ENCODE data around the gene RAB8B.

The RAB8B gene

DNA sequence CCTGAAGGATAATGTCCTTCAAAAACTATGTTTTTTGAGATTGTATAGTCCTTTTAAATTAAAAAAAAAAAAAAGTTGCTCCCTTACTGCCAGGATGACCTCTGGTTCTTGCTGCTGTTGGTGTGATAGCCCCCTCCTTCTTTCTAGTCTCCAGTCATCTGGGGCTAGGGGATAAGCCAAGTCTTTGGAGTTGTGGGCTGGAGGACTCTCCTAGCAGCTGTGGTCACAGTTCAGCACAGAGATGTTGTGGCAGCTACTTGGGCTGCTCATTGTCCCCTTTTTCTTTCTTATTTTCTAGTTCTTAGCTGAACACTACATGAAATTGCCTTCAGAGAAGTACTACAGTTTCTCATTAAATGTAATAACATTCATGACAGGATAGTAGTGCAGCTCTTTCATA, 48.8 kb downstream of the RAB8B start:
- no peak for DNase-seq (ENCODE audit: low spot score)

DNA sequence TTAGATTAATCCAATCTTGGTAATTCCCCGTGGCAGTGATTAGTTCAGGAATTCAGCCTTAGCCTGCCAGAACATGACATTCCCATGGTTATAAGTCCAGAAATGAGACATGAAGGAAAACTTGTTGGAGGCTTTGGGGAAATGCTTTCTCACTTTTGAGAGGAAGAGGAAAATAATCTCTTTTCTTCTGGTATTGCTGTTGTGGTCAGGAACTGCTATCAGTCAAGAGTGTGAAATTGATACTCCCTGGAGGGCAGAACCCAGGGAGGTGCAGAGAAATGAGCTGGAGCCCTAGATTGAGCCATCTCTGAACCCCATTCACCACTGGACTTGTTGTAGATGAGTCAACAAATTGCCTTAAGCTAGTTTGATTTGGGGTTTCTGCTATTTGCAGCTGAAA, 49.4 kb downstream of the RAB8B start:
- peak; percentile 20 for DNase-seq (ENCODE audit: low spot score)

DNA sequence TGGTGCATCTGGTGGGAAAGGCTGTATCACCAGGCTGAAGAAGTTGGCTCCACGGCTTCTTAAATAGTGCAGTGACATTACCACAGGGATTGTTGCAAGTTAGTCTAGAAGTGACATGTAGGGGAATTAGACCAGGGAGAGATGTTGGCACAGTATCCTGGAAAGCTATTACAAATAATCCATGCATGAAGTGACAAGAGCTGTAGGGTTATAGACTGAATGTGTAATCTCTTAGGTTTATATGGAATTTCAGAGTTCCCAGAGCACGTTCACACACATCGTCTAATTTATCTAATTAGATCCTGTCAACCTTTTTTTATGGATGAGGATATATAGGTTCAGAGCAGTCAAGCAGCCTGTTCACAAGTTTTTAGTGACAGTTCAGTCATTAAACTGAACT, 50.7 kb downstream of the RAB8B start:
- no peak for DNase-seq (ENCODE audit: low spot score)

DNA sequence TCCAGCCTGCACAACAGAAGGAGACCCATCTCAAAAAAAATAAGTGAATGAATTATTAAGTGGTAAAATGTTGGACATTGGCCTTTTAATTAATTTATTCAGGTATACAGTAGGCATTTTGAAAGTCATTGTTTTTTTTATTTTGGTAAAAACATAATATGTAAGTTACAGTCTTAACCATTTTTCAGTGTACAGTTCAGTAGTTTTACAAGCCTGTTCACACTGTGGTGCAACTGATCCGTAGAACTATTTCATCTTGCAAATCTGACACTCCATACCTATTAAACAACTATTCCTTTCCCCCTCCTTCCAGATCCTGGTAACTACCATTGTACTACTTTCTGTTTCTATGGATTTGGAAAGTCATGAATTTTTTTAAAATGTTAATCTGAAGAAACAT, 51.9 kb downstream of the RAB8B start:
- DNase-seq (ENCODE audit: low spot score) = no peak

DNA sequence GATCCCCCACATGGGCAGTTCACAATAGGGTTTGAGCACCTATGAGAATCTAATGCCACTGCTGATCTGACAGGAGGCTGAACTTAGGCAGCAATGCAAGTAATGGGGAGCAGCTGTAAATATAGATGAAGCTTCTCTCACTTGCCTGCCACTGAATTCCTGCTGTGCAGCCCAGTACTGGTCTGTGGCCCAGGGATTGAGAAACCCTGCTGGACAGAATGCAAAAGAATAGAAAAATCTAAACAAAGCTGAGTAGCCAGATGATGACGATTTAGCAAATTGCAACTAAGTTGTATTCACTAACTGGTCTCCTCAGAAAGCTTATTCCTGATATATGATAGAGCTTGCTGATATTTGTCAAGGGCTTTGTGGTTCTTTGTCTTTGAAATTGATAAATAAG, 53.7 kb downstream of the RAB8B start:
- no peak for DNase-seq (ENCODE audit: low spot score)

DNA sequence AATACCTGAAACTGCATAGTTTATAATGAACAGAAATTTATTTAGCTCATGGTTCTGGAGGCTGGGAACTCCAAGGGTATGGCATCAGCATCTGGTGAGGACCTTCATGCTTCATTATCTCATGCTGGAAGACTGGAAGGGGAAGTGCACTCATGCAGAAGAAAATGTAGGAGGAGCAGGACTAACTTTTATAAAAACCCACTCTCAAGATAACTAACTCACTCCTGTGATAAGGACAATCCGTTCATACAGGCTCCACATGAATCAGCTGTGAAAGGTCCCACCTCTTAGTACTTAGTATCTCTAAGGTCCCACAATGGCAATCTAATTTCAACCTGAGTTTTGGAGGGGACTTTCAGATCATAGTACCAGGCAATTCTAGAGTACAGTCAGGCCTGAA, 54.4 kb downstream of the RAB8B start:
- peak; percentile 27 for DNase-seq (ENCODE audit: low spot score)

DNA sequence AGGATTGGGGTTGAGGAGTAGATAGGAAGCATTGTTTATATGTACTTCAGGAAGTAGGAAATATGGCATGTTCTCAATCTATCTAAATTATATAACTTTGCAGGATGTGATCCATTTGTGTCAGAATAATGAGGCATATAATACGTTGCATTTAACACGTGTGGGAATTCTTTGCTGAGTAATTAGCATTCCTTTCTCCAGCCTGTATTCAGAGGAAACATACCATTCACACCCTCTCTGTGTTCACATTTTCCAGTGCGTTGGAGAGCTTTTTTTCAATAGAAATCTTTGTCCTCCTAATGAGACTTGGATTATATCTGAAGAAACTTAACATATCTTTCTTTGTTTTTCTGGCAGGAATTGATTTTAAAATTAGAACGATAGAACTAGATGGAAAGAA, 55.0 kb downstream of the RAB8B start:
- DNase-seq (ENCODE audit: low spot score) = peak; percentile 34

DNA sequence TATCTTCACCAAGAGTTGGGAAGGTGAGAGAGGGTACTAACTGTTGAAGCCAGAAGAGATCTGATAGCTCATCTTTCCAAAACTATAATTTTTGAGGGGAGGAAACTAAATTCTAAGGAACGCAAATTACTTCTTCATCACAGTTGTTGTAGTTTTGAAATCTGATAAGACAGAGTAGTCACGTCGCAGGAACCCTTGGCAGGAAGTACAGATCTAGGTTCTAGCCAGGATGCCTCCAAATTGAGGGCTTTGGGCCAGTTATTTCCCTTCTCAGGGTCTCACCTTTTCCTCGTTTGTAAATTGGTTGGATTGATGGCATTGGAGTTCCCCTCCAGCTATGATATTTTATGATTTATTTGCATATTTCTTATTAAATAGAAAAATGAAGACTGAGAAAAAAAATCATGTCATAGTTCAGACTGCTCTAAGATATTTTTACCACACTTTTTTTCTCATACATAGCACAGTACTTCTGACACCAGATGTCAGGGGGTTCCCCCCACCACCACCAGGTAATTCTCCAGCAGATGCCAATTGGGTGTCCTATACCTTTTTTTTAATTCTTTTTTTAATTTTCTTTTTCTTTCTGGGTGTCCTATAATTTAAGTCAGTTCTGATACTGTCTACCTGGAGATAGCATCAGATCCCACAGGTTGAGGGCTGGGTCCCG, 55.7 kb downstream of the RAB8B start:
- no peak for DNase-seq (ENCODE audit: low spot score)

DNA sequence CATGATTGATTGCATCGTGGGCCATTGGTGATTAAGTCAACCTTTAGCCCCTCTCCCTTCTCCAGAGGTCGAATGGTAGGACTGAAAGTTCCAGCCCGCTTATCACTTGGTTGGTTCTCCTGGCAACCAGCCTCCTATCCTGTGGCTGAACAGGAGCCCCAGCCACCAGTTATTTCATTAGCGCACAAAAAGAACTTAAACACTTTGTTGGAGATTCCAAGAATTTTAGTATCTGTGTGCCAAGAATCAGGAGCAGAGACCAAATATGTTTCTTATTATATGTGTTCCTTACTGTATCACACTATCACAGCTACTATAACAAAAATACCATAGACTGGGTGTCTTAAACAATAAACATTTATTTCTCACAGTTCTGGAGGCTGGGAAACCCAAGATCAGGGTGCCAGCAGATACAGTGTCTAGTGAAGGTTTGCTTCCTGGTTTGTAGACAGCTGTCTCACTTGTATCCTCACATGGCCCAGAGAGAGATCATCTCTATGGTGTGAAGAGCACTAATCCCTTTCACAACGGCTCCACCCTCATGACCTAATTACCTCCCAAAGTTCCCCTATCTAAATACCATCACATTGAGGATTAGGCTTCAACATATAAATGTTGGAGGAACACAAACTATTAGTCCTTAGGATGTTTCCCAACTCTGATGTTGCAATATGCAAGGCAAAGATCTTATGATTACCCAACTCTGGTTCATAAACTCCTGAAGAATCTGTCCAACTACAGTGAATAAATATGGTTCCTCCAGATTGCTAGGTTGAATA, 57.5 kb downstream of the RAB8B start:
- DNase-seq (ENCODE audit: low spot score) = no peak

DNA sequence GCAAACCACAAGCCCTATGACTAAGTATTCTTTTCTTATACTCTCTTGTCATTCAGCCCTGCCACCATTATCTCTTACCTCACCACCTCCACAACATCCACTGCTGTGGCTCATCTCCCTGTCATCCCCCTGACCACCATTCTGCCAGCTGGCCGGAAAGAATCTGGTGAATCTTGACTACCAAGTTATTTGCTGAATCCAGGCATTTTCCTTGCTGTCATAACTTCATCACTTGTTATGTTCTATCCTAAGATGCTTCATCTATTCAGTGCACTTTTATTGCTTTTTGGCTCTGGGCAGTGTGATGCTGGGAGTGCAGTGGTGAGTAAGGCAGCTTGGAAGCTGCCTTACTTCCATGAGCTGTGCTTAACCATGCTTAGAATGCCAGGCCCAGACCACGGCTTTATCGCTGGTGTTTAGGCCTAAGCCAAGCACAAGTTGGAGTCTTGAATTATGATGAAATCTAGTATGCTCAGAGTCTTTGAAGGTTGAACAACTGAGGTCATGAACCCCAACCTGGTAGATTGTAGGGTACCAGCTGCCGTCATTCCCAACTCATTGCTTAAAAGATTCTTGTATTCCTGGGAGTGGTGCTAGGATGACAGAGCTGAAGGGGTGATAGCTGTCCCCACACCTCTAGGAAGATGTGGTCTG, 61.0 kb downstream of the RAB8B start:
- DNase-seq (ENCODE audit: low spot score) = peak; percentile 97

DNA sequence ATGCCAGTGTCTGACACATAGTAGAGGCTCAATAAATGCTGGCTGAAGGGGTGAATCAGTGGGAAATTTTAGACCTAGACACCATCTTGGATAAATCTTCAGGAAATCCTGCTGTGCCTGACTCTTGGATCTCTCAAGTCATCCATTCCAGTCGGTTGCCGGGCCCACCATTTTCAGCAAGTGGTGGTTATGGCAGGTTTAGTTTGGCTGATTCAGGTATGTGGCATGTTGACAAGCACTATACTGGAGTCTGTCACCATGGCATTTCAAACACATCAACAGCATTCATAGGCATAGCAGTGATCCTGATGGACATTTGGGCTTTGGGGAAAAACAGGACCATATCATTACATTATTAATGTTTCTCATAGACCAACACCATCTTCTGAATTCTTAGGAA, 62.3 kb downstream of the RAB8B start:
- DNase-seq (ENCODE audit: low spot score) = peak; percentile 43

DNA sequence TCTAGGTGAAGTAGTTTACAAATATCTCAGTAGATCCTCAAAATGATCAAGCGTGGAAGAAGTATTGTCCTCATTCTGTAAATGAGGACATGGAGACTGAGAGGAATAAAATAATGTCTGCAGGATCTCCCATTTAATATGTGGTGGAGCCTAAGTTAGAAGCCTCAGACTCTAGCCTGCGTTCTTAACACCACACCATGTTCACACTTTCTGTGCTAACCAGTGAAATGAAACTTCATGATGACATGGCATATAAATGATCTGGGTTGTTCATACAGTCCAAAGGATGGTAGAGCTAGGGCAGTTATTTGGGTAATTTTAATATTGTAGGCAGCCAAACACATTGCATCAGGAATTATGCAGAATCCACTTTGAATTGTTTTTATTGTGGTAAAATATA, 62.9 kb downstream of the RAB8B start:
- DNase-seq (ENCODE audit: low spot score) = no peak

DNA sequence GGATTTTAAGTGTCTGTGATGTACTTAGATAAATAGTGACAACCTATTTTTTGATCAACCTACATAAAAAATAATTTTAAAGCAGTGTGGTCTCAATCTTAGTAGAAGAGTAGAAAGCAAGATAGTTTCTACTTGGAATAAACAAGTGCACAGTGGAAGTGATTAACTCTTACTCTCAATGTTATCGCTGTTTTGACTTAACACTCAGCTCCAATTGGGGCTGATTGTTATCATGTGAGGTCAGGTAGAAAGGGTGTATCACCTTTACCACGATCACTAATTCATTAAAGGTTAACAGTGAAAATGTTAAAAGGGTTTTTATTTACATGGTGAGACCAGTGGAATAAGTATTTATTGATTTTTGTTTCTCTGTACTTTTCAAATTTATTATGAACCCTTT, 65.6 kb downstream of the RAB8B start:
- no peak for DNase-seq (ENCODE audit: low spot score)

DNA sequence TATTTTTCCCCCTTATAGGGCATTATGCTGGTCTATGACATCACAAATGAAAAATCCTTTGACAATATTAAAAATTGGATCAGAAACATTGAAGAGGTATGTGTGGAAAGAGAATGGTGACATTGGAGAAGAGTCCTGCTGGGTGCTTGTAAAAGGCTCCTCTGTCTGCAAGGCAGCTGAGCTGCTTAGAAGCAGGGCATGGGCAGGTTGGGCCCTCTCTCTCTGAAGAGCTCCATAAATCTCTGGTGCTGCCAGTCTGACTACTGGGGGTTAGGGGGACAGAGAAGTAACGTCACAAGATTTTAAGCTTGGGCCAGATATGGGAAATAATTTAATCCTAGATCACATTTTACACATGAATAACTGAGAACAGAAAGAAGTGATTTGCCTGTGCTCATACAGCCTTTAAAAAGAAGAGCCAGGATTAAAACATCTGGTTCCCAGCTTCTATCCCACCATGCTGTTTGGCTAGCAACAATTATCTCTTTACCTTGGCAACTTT, 66.1 kb downstream of the RAB8B start:
- DNase-seq (ENCODE audit: low spot score) = no peak

DNA sequence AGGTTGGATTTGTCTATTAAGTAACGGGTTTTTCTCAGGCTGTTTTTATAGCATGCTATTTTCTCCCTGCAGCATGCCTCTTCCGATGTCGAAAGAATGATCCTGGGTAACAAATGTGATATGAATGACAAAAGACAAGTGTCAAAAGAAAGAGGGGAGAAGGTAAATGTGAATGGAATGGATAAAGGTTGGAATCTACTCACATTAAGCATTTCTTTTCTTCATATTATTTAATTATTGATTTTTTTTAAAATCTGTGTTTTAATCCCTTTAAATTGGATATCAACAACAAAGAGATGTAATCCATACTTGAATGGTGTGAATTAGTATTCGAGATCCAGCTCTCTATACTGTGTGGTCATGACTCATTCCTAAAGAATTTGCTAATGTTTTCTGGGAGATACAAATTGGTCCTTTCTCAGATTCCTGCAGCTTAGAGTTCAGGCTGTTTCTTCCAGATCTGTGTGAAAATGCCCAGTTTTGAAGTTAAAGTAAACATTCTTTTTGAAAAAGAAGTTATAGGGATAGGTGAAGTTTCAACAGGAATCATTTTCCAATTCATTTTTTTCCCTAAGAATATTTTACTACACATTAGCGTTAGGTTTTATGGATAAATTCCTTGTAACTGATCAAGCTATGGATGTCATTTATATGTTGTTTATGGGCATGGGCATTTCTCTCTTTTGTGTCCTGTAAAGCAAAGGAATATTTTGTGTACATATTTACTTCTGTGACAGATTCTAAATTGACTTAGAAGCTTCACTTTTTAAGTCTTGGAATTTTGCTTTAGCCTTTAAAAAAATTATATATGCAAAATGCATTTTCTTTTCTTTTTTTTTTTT, 67.2 kb downstream of the RAB8B start:
- DNase-seq (ENCODE audit: low spot score) = peak; percentile 73

DNA sequence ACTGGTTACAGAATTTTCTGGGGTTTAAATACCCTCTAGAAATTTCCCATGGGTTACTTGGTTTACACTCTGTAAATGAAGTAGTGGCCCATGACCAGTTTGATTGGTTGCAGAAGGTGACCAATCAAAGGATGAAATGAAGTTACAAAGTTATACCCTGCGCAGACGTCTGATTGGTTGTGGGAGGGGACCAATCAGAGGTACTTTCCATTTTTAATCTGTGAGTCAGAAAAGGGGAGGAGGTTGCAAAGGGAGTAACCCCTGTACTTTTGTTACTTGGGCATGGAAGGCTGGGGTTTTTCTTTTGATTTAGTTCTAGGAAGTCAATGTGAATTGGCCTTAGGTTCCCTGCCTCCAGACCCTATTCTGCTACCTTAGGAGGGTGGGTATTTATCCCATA, 69.3 kb downstream of the RAB8B start:
- no peak for DNase-seq (ENCODE audit: low spot score)

DNA sequence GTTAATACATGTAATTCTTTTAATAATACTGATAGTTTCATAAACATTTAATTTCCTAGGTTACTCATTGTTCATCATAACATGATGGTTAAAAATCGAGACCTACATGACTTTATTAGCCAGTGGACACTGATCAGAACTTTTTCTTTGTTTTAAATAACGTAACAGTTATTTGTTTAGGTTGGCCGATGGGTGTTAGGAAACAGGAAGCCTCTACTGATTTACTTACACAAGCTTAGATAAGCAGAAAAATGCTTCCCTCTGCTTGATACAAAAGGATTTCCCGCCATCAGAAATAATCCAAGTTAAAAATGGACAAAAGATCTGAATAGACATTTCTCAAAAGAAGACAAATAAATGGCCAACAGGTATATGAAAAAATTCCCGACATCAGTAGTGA, 71.4 kb downstream of the RAB8B start:
- no peak for DNase-seq (ENCODE audit: low spot score)

DNA sequence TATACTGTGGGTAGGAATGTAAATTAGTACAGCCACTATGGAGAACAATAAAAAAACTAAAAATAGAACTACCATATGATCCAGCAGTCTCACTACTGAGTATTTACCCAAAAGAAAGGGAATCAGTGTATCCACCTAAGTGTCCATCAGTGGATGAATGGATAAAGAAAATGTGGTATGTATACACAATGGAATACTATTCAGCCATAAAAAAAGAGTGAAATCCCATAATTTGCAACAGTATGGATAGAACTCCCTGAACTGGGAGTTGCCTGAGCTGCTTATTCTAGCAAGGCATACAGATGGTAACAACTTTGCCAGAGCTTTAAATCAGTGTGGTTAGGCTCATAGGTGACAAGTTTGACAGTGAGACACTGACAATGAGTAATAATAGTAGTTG, 71.9 kb downstream of the RAB8B start:
- no peak for DNase-seq (ENCODE audit: low spot score)

DNA sequence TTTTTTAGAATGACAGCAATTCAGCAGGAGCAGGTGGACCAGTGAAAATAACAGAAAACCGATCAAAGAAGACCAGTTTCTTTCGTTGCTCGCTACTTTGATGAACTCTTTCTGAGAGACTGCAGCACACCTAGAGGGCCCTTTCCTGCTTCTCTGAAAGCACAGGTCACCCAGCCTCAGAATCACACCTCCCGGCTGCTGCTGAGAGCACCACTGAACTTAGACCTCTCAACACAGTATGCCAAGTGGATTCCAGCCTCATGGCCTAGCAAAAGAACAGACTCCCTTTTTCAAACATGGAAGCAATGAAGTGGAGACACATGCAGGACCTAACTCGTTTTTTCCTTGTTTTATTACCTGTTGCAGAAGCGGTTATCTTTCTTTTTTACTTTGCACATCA, 74.1 kb downstream of the RAB8B start:
- no peak for DNase-seq (ENCODE audit: low spot score)

DNA sequence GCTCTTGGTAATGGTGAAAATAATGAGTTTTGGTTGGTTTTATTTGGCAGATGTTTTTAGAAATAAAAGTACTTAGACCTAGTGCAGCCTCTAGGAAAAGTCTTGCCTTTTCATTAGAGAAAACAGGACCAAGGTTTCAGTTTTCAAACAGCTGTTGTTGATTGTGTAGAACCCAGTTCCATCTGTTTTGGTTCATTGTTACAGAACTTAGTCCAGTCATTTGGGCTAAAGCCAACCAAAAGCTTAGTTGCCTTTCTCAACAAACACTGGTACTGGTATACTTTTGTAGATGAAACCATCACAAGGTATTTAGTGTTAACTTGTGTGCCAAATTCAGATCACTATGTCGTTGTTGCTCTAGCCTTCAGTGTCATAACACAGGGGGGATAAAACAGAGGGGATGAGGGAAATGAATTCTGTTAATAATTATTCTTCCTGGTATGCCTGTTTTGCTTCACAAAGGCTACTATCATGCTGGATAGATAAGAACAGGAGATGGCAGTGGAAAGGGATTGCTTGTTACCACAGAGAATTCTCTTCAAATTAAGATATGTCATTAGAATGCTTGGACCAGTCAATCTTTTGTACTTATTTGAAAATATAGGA, 75.4 kb downstream of the RAB8B start:
- peak; percentile 33 for DNase-seq (ENCODE audit: low spot score)

DNA sequence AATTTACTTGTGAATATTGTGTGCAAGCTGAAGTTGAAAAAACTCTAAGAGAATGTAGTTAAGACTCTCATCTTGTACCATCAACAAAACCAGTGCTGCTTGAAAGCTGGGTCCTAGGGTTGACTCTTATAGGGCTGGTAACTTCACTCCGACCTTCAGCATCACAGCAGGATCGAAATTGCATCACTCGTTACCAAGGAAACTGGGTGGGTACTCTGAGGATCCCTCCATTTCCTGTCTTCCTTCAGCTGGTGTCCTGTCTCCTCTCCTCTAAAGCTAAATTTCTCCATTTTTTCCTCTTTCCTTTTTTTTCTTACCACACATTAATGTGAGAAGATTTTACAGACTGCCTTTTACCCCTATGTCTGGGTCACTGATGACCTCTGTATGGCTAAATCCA, 85.0 kb downstream of the RAB8B start:
- no peak for DNase-seq (ENCODE audit: low spot score)
